Mucosa of stomach (tissue), 1 donor: Measurements from ENCODE around the gene KDM6A.
"Not testable (repeated sequence)": the region's sequence is repeated elsewhere in the genome, so short reads cannot be mapped to it uniquely, and the experiment has no call there.

ENCODE experiments used
- H3K27me3 ChIP-seq: one replicate; pipeline ENCODE4 v1.7.0; 2013; ENCODE audit warnings: mild to moderate bottlenecking, low read length; ENCODE audit not compliant: control insufficient read depth, insufficient read depth
- H3K36me3 ChIP-seq: one replicate; pipeline ENCODE4 v1.7.0; 2013; ENCODE audit warnings: low read length; ENCODE audit not compliant: control insufficient read depth, insufficient read depth
- H3K4me1 ChIP-seq: one replicate; pipeline ENCODE4 v1.7.0; 2013; ENCODE audit warnings: mild to moderate bottlenecking, low read length; ENCODE audit not compliant: control insufficient read depth, insufficient read depth
- H3K4me3 ChIP-seq: one replicate; pipeline ENCODE4 v1.7.0; 2013; ENCODE audit warnings: low read length
- H3K9ac ChIP-seq: one replicate; pipeline ENCODE4 v1.7.0; 2013; ENCODE audit warnings: mild to moderate bottlenecking, low read length, moderate library complexity
- H3K9me3 ChIP-seq: one replicate; pipeline ENCODE4 v1.7.0; 2013; ENCODE audit warnings: mild to moderate bottlenecking, low read length, moderate library complexity; ENCODE audit not compliant: control insufficient read depth
- donor health status: Pancreatic carcinoma.

KDM6A gene

GRCh38 chrX:45083314-45083713, 210.3 kb downstream of the KDM6A start:
- Histone ChIP-seq H3K36me3 (no peaks in the 10 kb centered on the region), H3K4me3 (no peak overlapping the region), H3K9me3 (no peaks in the 10 kb centered on the region), H3K9ac (no peak overlapping the region), H3K4me1 (no peaks in the 10 kb centered on the region), H3K27me3 (no peaks in the 10 kb centered on the region)

GRCh38 chrX:45110494-45110893, 237.5 kb downstream of the KDM6A start:
- H3K4me1 ChIP-seq, result peaks cover 11% of the 10 kb centered on the region
- H3K36me3 ChIP-seq, result no peaks in the 10 kb centered on the region
- no peak overlapping the region for H3K9ac ChIP-seq
- H3K9me3 ChIP-seq, result no peaks in the 10 kb centered on the region
- no peaks in the 10 kb centered on the region for H3K27me3 ChIP-seq
- H3K4me3 ChIP-seq, result no peak overlapping the region

- H3K9me3 ChIP-seq, result no peaks in the 10 kb centered on the region
- H3K27me3 ChIP-seq, result no peaks in the 10 kb centered on the region
- no peaks in the 10 kb centered on the region for H3K4me1 ChIP-seq
- no peaks in the 10 kb centered on the region for H3K36me3 ChIP-seq
- no peak overlapping the region for H3K9ac ChIP-seq
- no peak overlapping the region for H3K4me3 ChIP-seq
Measured at GRCh38 chrX:45126158-45126557, 253.2 kb downstream of the KDM6A start.

- H3K27me3 ChIP-seq, result no peaks in the 10 kb centered on the region
- no peaks in the 10 kb centered on the region for H3K4me1 ChIP-seq
- no peaks in the 10 kb centered on the region for H3K36me3 ChIP-seq
- H3K9ac ChIP-seq, result no peak overlapping the region
- no peak overlapping the region for H3K4me3 ChIP-seq
- H3K9me3 ChIP-seq, result no peaks in the 10 kb centered on the region
Measured at GRCh38 chrX:45128896-45129454, 256.0 kb downstream of the KDM6A start.

- H3K9ac ChIP-seq, result no peak overlapping the region
- no peaks in the 10 kb centered on the region for H3K9me3 ChIP-seq
- H3K4me1 ChIP-seq, result no peaks in the 10 kb centered on the region
- no peaks in the 10 kb centered on the region for H3K27me3 ChIP-seq
- H3K4me3 ChIP-seq, result no peak overlapping the region
- no peaks in the 10 kb centered on the region for H3K36me3 ChIP-seq
Measured at GRCh38 chrX:45133465-45133864, 260.5 kb downstream of the KDM6A start.

GRCh38 chrX:45134315-45134731, 261.3 kb downstream of the KDM6A start:
- Histone ChIP-seq H3K4me1 (no peaks in the 10 kb centered on the region), H3K27me3 (no peaks in the 10 kb centered on the region), H3K4me3 (no peak overlapping the region), H3K9me3 (no peaks in the 10 kb centered on the region), H3K9ac (no peak overlapping the region), H3K36me3 (no peaks in the 10 kb centered on the region)

GRCh38 chrX:45134775-45135174, 261.8 kb downstream of the KDM6A start:
- Histone ChIP-seq H3K9ac (no peak overlapping the region), H3K27me3 (no peaks in the 10 kb centered on the region), H3K36me3 (no peaks in the 10 kb centered on the region), H3K4me1 (no peaks in the 10 kb centered on the region), H3K4me3 (no peak overlapping the region), H3K9me3 (no peaks in the 10 kb centered on the region)

- H3K27me3 ChIP-seq, H3K4me1 ChIP-seq: not testable (repeated sequence)
Measured at GRCh38 chrX:45135391-45136075, 262.5 kb downstream of the KDM6A start.

GRCh38 chrX:45137531-45137930, 264.5 kb downstream of the KDM6A start:
- Histone ChIP-seq H3K4me1 (no peaks in the 10 kb centered on the region), H3K4me3 (no peak overlapping the region), H3K36me3 (no peaks in the 10 kb centered on the region), H3K9ac (no peak overlapping the region), H3K27me3 (no peaks in the 10 kb centered on the region), H3K9me3 (no peaks in the 10 kb centered on the region)

More at GRCh38 chrX:45135391-45136075, 262.5 kb downstream of the KDM6A start:
- not testable (repeated sequence) for H3K9me3 ChIP-seq, H3K9ac ChIP-seq, H3K36me3 ChIP-seq, H3K4me3 ChIP-seq

- Histone ChIP-seq H3K4me3 (no peak overlapping the region), H3K36me3 (no peaks in the 10 kb centered on the region), H3K4me1 (no peaks in the 10 kb centered on the region), H3K9ac (no peak overlapping the region), H3K27me3 (no peaks in the 10 kb centered on the region), H3K9me3 (no peaks in the 10 kb centered on the region)
Measured at GRCh38 chrX:45138525-45138924, 265.5 kb downstream of the KDM6A start.

GRCh38 chrX:45140812-45141211, 267.8 kb downstream of the KDM6A start:
- Histone ChIP-seq H3K9me3 (no peaks in the 10 kb centered on the region), H3K9ac (no peak overlapping the region), H3K36me3 (no peaks in the 10 kb centered on the region), H3K27me3 (no peaks in the 10 kb centered on the region), H3K4me1 (no peaks in the 10 kb centered on the region), H3K4me3 (no peak overlapping the region)

GRCh38 chrX:45142185-45142584, 269.2 kb downstream of the KDM6A start:
- Histone ChIP-seq H3K9me3 (no peaks in the 10 kb centered on the region), H3K4me3 (no peak overlapping the region), H3K4me1 (no peaks in the 10 kb centered on the region), H3K36me3 (no peaks in the 10 kb centered on the region), H3K27me3 (no peaks in the 10 kb centered on the region), H3K9ac (no peak overlapping the region)
